Subcutaneous adipose tissue (tissue), 4 donors: ENCODE data around the gene SCYGR7. TPM values are rescaled to one million over a fixed set of nuclear protein-coding genes. Genes with fewer than 3 reads are reported as not detected.

Source experiments
- CTCF ChIP-seq: fragments of 450-650 bp; IDR thresholded peaks from one replicate; pipeline ENCODE4 v1.5.1; 2016; ENCODE audit warnings: low read depth, mild to moderate bottlenecking, control low read depth, antibody characterized with exemption, moderate library complexity
- total RNA-seq, 4 donors: library from RNA; depleted of rRNA; stranded (reverse); fragments of >200 nt; gene quantifications; one replicate each; pipeline ENCODE4 v1.1.0, GENCODE V29; 2016

SCYGR7 gene
- total RNA-seq, 4 donors from 2014 or later, result not detected

- TF ChIP-seq CTCF, result no peak
Observed at GRCh38 chr2:227706859-227707258, 21.3 kb upstream of the SCYGR7 start.

- TF ChIP-seq CTCF, result no peak
Observed at GRCh38 chr2:227707390-227707789, 20.7 kb upstream of the SCYGR7 start.

DNA sequence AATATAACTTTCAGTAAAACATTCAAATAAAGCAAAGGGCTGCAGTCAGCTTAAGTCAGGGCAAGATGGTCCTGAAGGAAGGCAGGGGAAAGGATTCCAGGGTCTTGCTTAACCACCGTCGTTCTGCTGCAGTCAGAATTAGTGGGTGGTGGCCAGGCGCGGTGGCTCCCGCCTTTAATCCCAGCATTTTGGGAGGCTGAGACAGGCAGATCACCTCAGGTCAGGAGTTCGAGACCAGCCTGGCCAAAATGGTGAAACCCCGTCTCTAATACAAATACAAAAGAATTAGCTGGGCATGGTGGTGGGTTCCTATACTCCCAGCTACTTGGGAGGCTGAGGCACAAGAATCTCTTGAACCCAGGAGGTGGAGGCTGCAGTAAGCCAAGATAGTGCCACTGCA, 17.1 kb upstream of the SCYGR7 start:
- TF ChIP-seq CTCF, result no peak

- no peak for TF ChIP-seq CTCF
Observed at GRCh38 chr2:227713291-227713690, 14.8 kb upstream of the SCYGR7 start.

DNA sequence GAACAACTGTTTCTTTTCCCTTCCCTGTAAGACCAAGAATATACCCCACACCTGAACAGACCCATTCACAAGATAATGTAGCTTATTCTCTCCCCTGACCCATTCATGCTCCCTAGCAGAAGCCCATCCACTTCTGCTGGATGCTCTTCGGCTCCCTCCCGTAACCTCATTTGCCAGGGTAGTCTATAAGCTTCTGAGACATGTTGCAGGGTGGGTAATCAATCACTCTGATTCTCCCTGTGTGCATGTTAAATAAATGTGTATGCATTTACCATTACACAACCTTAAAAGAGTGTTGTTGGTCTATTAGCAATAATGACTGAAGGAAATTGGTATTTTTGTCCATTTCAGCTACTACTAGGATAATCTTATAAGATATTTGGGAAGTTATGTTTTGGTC, 11.6 kb upstream of the SCYGR7 start:
- no peak for TF ChIP-seq CTCF

DNA sequence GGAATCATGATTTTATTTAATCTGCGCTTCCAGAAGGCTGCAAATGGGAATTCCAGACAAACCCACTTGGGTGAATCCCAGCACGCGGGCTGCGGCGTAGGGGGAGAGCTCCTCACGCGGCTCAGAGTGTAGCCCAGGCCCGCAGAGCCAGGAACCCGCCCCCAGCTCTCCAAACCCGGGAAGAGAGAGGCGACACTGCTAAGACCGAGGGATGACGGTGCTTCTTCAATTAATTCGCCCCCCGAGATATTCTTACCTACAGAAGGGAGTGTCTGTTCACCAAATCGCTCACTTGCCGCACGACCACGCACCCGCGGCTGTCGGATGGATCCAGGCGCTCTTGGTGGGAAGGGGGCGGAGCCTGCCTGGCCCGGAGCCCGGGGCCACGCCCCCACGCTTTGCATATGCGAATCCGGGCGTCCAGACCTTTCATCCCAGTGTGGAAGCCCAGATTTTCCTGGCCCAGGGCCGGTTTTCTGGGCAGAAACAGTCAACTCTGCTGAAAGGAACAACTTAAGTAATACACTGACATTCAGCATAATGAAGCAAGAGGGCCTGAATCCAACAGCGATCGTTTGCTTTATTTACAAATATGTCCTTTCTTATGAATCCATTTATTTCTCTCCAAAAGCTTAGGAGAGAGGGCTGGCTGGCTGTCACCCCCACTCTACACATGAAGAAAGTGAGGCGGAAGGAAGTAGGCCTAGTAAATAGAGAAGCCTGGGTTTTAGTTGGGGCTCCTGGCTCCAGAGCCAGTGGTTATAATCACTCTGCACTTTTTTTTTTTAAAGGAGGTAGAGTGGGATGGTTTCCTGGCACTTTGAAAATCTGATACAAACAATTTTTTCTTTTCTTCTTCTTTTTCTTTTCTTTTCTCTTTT, 10.2 kb upstream of the SCYGR7 start, which contains the start of gene SLC19A3:
TSS of gene SLC19A3 (minus strand) at position 342 of the 881 bp plus-strand sequence. CDS start 15,710 bp downstream, outside the sequence.
- TF ChIP-seq CTCF, result no peak

DNA sequence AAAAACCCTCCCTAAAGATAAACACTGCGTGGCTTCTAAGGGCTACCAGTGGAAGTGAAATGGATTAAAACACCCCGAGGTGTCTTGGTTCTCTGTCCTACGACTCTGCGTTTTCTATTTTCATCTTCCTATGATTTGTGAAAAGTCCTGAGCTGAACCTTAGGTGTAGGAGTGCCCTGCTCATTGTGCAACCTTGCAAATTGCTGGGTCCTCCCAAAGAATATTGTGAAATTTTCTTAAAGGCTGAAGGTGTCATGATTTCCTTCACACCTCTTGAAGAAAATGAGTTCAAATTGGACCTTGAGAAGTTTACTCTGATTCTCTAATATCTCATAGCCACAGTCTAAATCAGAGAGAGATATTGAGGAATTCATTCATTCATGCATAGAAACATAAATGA, 8.5 kb upstream of the SCYGR7 start:
- TF ChIP-seq CTCF, result no peak
